NCI-H446 treated with DMSO at 0.1 percent for 48 hours (cell line): ENCODE measurements around the gene QRICH1.

Experiments used
- DNase-seq: peaks from one replicate; lab custom pipeline; 2025; lab: John Stamatoyannopoulos, UW

QRICH1 gene

GRCh38 chr3:49119439-49119838, 25.6 kb upstream of the QRICH1 start:
- DNase-seq, result no peak

- DNase-seq, result no peak
Measured at GRCh38 chr3:49119036-49119435, 25.2 kb upstream of the QRICH1 start.

GRCh38 chr3:49112262-49112661, 18.4 kb upstream of the QRICH1 start:
- DNase-seq, result no peak

- no peak for DNase-seq
Measured at GRCh38 chr3:49111347-49111746, 17.5 kb upstream of the QRICH1 start.

- no peak for DNase-seq
Measured at GRCh38 chr3:49110780-49111179, 16.9 kb upstream of the QRICH1 start.

- DNase-seq, result no peak
Measured at GRCh38 chr3:49108346-49108745, 14.5 kb upstream of the QRICH1 start.

GRCh38 chr3:49104427-49105291, 10.8 kb upstream of the QRICH1 start, which contains the start of gene QARS1:
QARS1 (minus strand) TSS chr3:49104757; CDS start chr3:49104733, 24 bp downstream.
- DNase-seq, result peak; percentile 63

- DNase-seq, result no peak
Measured at GRCh38 chr3:49104052-49104426, 10.2 kb upstream of the QRICH1 start.

GRCh38 chr3:49100046-49100615, 6.3 kb upstream of the QRICH1 start:
- no peak for DNase-seq

- no peak for DNase-seq
Measured at GRCh38 chr3:49098910-49099630, 5.2 kb upstream of the QRICH1 start.

GRCh38 chr3:49098429-49098828, 4.6 kb upstream of the QRICH1 start:
- DNase-seq, result no peak

- peak; percentile 9 for DNase-seq
Measured at GRCh38 chr3:49092938-49093852, 676 bp downstream of the QRICH1 start.

- DNase-seq, result no peak
Measured at GRCh38 chr3:49081429-49081828, 12.4 kb downstream of the QRICH1 start.

- DNase-seq, result no peak
Measured at GRCh38 chr3:49079270-49079669, 14.6 kb downstream of the QRICH1 start.

- DNase-seq, result no peak
Measured at GRCh38 chr3:49076646-49077045, 17.2 kb downstream of the QRICH1 start.

GRCh38 chr3:49076116-49076515, 17.8 kb downstream of the QRICH1 start:
- no peak for DNase-seq

GRCh38 chr3:49058011-49058410, 35.9 kb downstream of the QRICH1 start:
- no peak for DNase-seq

- DNase-seq, result no peak
Measured at GRCh38 chr3:49057268-49057667, 36.6 kb downstream of the QRICH1 start.

- no peak for DNase-seq
Measured at GRCh38 chr3:49054344-49054862, 39.5 kb downstream of the QRICH1 start.

GRCh38 chr3:49053543-49053942, 40.3 kb downstream of the QRICH1 start:
- no peak for DNase-seq

- DNase-seq, result no peak
Measured at GRCh38 chr3:49035281-49035680, 58.6 kb downstream of the QRICH1 start.

- no peak for DNase-seq
Measured at GRCh38 chr3:49034650-49035049, 59.2 kb downstream of the QRICH1 start.
